ENCODE data around the gene AURKB.
A peak's percentile ranks its signal among the peaks of the same experiment; 100 is the strongest.
"Not testable (repeated sequence)": the region's sequence is repeated elsewhere in the genome, so short reads cannot be mapped to it uniquely, and the experiment has no call there.

AURKB gene

GRCh38 chr17:8189041-8189710 lies 21.2 kb downstream of the AURKB start:
- peak; percentile 41 for DNase-seq (ENCODE audit: low spot score)

GRCh38 chr17:8188263-8188839 lies 22.0 kb downstream of the AURKB start:
- no peak for DNase-seq (ENCODE audit: low spot score)

GRCh38 chr17:8187517-8188262 lies 22.7 kb downstream of the AURKB start:
- peak; percentile 99 for DNase-seq (ENCODE audit: low spot score)

GRCh38 chr17:8186787-8187516 lies 23.4 kb downstream of the AURKB start:
- DNase-seq (ENCODE audit: low spot score): peak; percentile 98

GRCh38 chr17:8186446-8186786 lies 24.0 kb downstream of the AURKB start:
- DNase-seq (ENCODE audit: low spot score): no peak

- peak; percentile 86 for DNase-seq (ENCODE audit: low spot score)
Measured at GRCh38 chr17:8185582-8186445, 24.6 kb downstream of the AURKB start.

GRCh38 chr17:8176998-8177731 lies 33.2 kb downstream of the AURKB start:
- DNase-seq (ENCODE audit: low spot score): no peak

GRCh38 chr17:8176197-8176940 lies 34.0 kb downstream of the AURKB start, which contains the start of gene TMEM107:
Gene TMEM107, minus strand, starts transcription at chr17:8176380. Its CDS starts 94 bp downstream, at chr17:8176286.
- DNase-seq (ENCODE audit: low spot score): peak; percentile 94

- no peak for DNase-seq (ENCODE audit: low spot score)
Measured at GRCh38 chr17:8175795-8176196, 34.6 kb downstream of the AURKB start.

GRCh38 chr17:8173871-8174322 lies 36.5 kb downstream of the AURKB start:
- no peak for DNase-seq (ENCODE audit: low spot score)

GRCh38 chr17:8173056-8173870 lies 37.1 kb downstream of the AURKB start:
- peak; percentile 99 for DNase-seq (ENCODE audit: low spot score)

GRCh38 chr17:8170186-8170585 lies 40.2 kb downstream of the AURKB start:
- DNase-seq (ENCODE audit: low spot score): not testable (repeated sequence)

- no peak for DNase-seq (ENCODE audit: low spot score)
Measured at GRCh38 chr17:8167526-8167925, 42.8 kb downstream of the AURKB start.

GRCh38 chr17:8166731-8167130 lies 43.6 kb downstream of the AURKB start:
- DNase-seq (ENCODE audit: low spot score): no peak

GRCh38 chr17:8164815-8165131 lies 45.6 kb downstream of the AURKB start:
- no peak for DNase-seq (ENCODE audit: low spot score)

- DNase-seq (ENCODE audit: low spot score): peak; percentile 54
Measured at GRCh38 chr17:8163978-8164814, 46.2 kb downstream of the AURKB start.

- peak; percentile 58 for DNase-seq (ENCODE audit: low spot score)
Measured at GRCh38 chr17:8162997-8163977, 47.1 kb downstream of the AURKB start.

All from SK-N-DZ (cell line).